A673 (cell line): ENCODE measurements around the gene SNED1. TPM values are rescaled to one million over a fixed set of nuclear protein-coding genes. Genes with fewer than 3 reads are reported as not detected.
A peak's percentile ranks its signal among the peaks of the same experiment; 100 is the strongest.

Source experiments
- BruUV-seq: library from RNA; stranded (reverse); fragments of 400-500 nt; replicated peaks from 2 replicates; lab custom pipeline; 2021; lab: Mats Ljungman, UMichigan
- CTCF ChIA-PET: fragments of 300-600 bp; sonication (Branson Sonifier 250); formaldehyde crosslinking; loops from one replicate; lab custom pipeline; 2022; ENCODE audit warnings: antibody characterized with exemption; lab: Charles Lee
- POLR2A ChIA-PET: fragments of 300-600 bp; sonication (Branson Sonifier 250); formaldehyde crosslinking; loops from one replicate; lab custom pipeline; 2022; ENCODE audit warnings: antibody characterized with exemption; ENCODE audit not compliant: low non-redundant PET; lab: Charles Lee
- DNase-seq: peaks from one replicate; pipeline ENCODE4 v3.0.0-alpha.2; 2015; ENCODE audit warnings: low spot score
- H3K27ac ChIP-seq: fragments of 200-600 bp; sonication (generic); 2 replicates; pipeline ENCODE4 v1.5.1; 2016; ENCODE audit warnings: mixed run types, low read depth, mild to moderate bottlenecking, mixed read lengths, antibody characterized with exemption, low read length; ENCODE audit not compliant: poor library complexity, severe bottlenecking
- H3K27me3 ChIP-seq: fragments of 200-600 bp; sonication (generic); replicated peaks from 2 replicates; pipeline ENCODE4 v1.6.1; 2017; ENCODE audit warnings: mixed run types, low read depth, mild to moderate bottlenecking, mixed read lengths, antibody characterized with exemption, low read length; ENCODE audit not compliant: insufficient read depth, poor library complexity
- H3K36me3 ChIP-seq: fragments of 200-600 bp; sonication (generic); 2 replicates; pipeline ENCODE4 v1.6.1; 2016; ENCODE audit warnings: mixed run types, mild to moderate bottlenecking, mixed read lengths, antibody characterized with exemption, low read length; ENCODE audit not compliant: insufficient read depth, poor library complexity, severe bottlenecking
- H3K4me1 ChIP-seq: fragments of 200-600 bp; sonication (generic); 2 replicates; pipeline ENCODE4 v1.6.1; 2017; ENCODE audit warnings: mixed run types, mild to moderate bottlenecking, mixed read lengths, antibody characterized with exemption, low read length; ENCODE audit not compliant: insufficient read depth, poor library complexity, severe bottlenecking
- H3K4me3 ChIP-seq: fragments of 200-600 bp; sonication (generic); 2 replicates; pipeline ENCODE4 v1.5.1; 2016; ENCODE audit warnings: low read depth, mixed run types, mild to moderate bottlenecking, mixed read lengths, low read length; ENCODE audit not compliant: poor library complexity, severe bottlenecking
- H3K9me3 ChIP-seq: fragments of 200-600 bp; sonication (generic); 2 replicates; pipeline ENCODE4 v1.6.1; 2016; ENCODE audit warnings: mixed run types, low read depth, mild to moderate bottlenecking, mixed read lengths, antibody characterized with exemption, low read length; ENCODE audit not compliant: poor library complexity, severe bottlenecking
- CTCF ChIP-seq: fragments of 300-800, 200-600 bp; sonication (generic); conservative IDR thresholded peaks from 2 replicates; pipeline ENCODE4 v1.5.1; 2017; ENCODE audit warnings: low read depth, mild to moderate bottlenecking, antibody characterized with exemption, low read length, moderate library complexity, mixed read lengths
- EZH2 ChIP-seq: fragments of 200-600 bp; sonication (generic); IDR thresholded peaks from 2 replicates; pipeline ENCODE4 v1.6.1; 2017; ENCODE audit warnings: borderline replicate concordance, low read depth, mild to moderate bottlenecking, mixed read lengths, antibody characterized with exemption, low read length; ENCODE audit not compliant: poor library complexity, severe bottlenecking
- intact Hi-C: fragments of 100-400 bp; cut with micrococcal nuclease; formaldehyde crosslinking; loops from one replicate; pipeline ENCODE4 v1.10.0; 2022; ENCODE audit not compliant: unreplicated experiment
- total RNA-seq: library from RNA; stranded (reverse); gene quantifications from 2 replicates; pipeline ENCODE4 v1.2.3, GENCODE V29; 2021

The SNED1 gene
- total RNA-seq, 1 experiment from 2014 or later, result 3.0 TPM

- TF ChIP-seq EZH2 (no peak), CTCF (no peak)
- Histone ChIP-seq H3K4me3 (no peak overlapping the region), H3K27me3 (no peaks in the 10 kb centered on the region), H3K27ac (no peak overlapping the region), H3K4me1 (no peaks in the 10 kb centered on the region), H3K36me3 (peaks cover 60% of the 10 kb centered on the region), H3K9me3 (no peaks in the 10 kb centered on the region)
- no TSS peak for BruUV-seq
- CTCF ChIA-PET, result no interaction called here
- intact Hi-C loops, result no loop called here
- POLR2A ChIA-PET, result no interaction called here
- no peak for DNase-seq
Measured at GRCh38 chr2:241096979-241097378, 98.6 kb downstream of the SNED1 start.

DNA sequence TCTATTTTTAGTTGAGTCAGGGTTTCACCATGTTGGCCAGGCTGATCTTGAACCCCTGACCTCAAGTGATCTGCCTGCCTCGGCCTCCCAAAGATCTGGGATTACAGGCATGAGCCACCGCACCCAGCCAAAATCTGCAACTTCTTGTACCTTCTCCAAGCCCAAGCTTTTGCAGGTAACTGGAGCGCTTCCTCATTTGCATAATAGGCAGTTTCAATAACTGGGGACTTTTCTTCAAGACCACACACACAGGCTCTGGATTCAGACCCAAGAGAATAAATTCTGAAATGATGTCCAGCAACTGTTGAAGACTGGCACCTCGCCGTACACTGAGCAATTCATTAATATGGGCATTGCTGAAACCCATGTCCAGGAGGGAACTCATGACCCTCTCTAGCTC, 100.8 kb downstream of the SNED1 start:
- H3K27ac ChIP-seq, result no peak overlapping the region
- TF ChIP-seq CTCF, result no peak
- BruUV-seq, result no TSS peak
- H3K9me3 ChIP-seq, result no peaks in the 10 kb centered on the region
- ChIA-PET CTCF (no interaction called here), POLR2A (no interaction called here)
- intact Hi-C loops, result no loop called here
- H3K27me3 ChIP-seq, result no peaks in the 10 kb centered on the region
- no peaks in the 10 kb centered on the region for H3K4me1 ChIP-seq
- DNase-seq, result no peak
- peaks cover 49% of the 10 kb centered on the region for H3K36me3 ChIP-seq
- H3K4me3 ChIP-seq, result no peak overlapping the region

DNA sequence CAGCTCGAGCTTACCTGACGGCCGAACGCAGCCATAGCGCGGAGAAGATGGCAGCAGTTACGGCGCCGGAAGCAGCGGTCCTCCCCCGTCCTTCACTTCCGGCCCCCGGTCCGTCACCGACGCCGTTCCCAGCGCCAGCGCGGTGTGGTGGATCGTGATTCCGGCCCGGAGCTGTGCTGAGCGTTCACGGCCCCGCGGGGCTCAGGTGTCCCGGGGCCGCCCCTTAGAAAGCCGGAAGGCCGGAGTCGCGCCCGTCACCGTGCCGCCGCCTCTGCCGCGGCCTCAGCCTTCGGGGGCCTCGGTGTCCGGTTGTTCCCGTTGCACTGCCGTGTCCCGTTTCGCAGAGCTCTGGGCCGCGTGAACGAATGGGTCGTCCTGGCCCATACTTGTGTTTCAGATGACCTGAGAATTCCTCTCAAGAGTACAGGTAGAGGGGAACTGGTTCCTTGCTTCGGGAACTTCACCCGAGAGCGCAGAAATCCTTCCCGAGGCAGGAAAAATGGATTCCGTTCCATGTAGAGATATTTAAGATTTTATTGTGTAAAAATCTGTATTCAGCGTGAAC, 103.9 kb downstream of the SNED1 start, which contains the start of gene MTERF4:
TSS of gene MTERF4 (minus strand) at position 49 of the 565 bp plus-strand sequence. CDS start at position 35, 14 bp downstream.
- TSS peak; percentile 89 for BruUV-seq
- ChIA-PET POLR2A (interaction anchor here (0.6 kb wide), 1 partner anchor 1081 kb away, joined by 4 read pairs; no protein-coding TSS in a partner anchor), CTCF (no interaction called here)
- intact Hi-C loops, result no loop called here
- Histone ChIP-seq H3K4me3 (peak within 1 kb of the TSS; percentile 84), H3K9me3 (no peaks in the 10 kb centered on the region), H3K27me3 (no peaks in the 10 kb centered on the region), H3K4me1 (no peaks in the 10 kb centered on the region), H3K27ac (peak within 1 kb of the TSS; percentile 91), H3K36me3 (peaks cover 27% of the 10 kb centered on the region)
- DNase-seq, result peak; percentile 92
- TF ChIP-seq EZH2, result no peak
- no peak for TF ChIP-seq CTCF
